Parathyroid adenoma (tissue), 2 donors: ENCODE data around the gene MEOX2.

Experiments
- H2AFZ ChIP-seq: fragments of 300-600 bp; sonication (generic); one replicate; pipeline ENCODE4 v1.7.0; 2017; ENCODE audit warnings: antibody characterized with exemption, mild to moderate bottlenecking
- H3K27ac ChIP-seq: fragments of 300-600 bp; sonication (generic); one replicate; pipeline ENCODE4 v1.7.0; 2017
- H3K27me3 ChIP-seq: fragments of 300-600 bp; sonication (generic); one replicate; pipeline ENCODE4 v1.7.0; 2017; ENCODE audit warnings: low read length; ENCODE audit not compliant: control insufficient read depth, insufficient read depth
- H3K36me3 ChIP-seq: fragments of 300-600 bp; sonication (generic); one replicate; pipeline ENCODE4 v1.7.0; 2017; ENCODE audit warnings: low read length; ENCODE audit not compliant: control insufficient read depth, insufficient read depth
- H3K4me1 ChIP-seq: fragments of 300-600 bp; sonication (generic); one replicate; pipeline ENCODE4 v1.7.0; 2017; ENCODE audit warnings: control low read depth
- H3K4me2 ChIP-seq: fragments of 300-600 bp; sonication (generic); one replicate; pipeline ENCODE4 v1.7.0; 2017; ENCODE audit warnings: low read length
- H3K4me3 ChIP-seq: fragments of 300-600 bp; sonication (generic); one replicate; pipeline ENCODE4 v1.7.0; 2017; ENCODE audit warnings: low read depth, low read length
- H3K79me2 ChIP-seq: fragments of 300-600 bp; sonication (generic); one replicate; pipeline ENCODE4 v1.7.0; 2017; ENCODE audit warnings: control low read depth
- H3K9ac ChIP-seq: fragments of 300-600 bp; sonication (generic); one replicate; pipeline ENCODE4 v1.7.0; 2017; ENCODE audit warnings: mild to moderate bottlenecking
- H3K9me3 ChIP-seq: fragments of 300-600 bp; sonication (generic); one replicate; pipeline ENCODE4 v1.7.0; 2017; ENCODE audit warnings: low read length; ENCODE audit not compliant: control insufficient read depth
- CTCF ChIP-seq: fragments of 300-600 bp; sonication (generic); IDR thresholded peaks from one replicate; pipeline ENCODE4 v1.7.0; 2017; ENCODE audit warnings: antibody characterized with exemption, mild to moderate bottlenecking
- donor health status: primary hyperparathyroidism.

Gene MEOX2

DNA sequence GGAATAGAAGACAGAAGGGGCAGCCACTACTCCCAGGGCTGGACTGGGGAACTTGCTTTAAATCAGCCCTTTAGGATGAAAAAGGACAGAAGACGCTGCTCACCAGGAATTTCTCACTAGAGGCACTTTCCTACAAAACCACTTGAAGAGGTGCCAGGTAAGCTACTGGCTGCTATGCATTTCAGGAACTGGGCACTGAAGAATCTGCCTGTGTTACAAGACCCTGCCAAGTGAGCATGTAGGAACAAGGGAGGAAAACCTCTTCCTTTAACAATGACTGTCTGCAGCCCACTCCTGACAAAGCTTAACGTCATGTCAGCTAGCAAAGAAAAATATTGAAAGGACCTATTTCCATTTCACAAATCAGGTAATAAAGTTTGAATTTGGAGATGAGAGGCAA lies 118.8 kb downstream of the MEOX2 start:
- H3K9me3 ChIP-seq, result no peaks in the 10 kb centered on the region
- no peak overlapping the region for H3K4me2 ChIP-seq
- H3K9ac ChIP-seq, result no peak overlapping the region
- H3K27ac ChIP-seq, result no peak overlapping the region
- no peaks in the 10 kb centered on the region for H3K4me1 ChIP-seq
- no peak overlapping the region for H3K4me3 ChIP-seq
- H3K27me3 ChIP-seq, result no peaks in the 10 kb centered on the region
- H3K79me2 ChIP-seq, result no peaks in the 10 kb centered on the region
- H2AFZ ChIP-seq, result no peak overlapping the region
- no peak for TF ChIP-seq CTCF
- no peaks in the 10 kb centered on the region for H3K36me3 ChIP-seq

GRCh38 chr7:15567036-15567435 lies 119.4 kb downstream of the MEOX2 start:
- no peaks in the 10 kb centered on the region for H3K79me2 ChIP-seq

DNA sequence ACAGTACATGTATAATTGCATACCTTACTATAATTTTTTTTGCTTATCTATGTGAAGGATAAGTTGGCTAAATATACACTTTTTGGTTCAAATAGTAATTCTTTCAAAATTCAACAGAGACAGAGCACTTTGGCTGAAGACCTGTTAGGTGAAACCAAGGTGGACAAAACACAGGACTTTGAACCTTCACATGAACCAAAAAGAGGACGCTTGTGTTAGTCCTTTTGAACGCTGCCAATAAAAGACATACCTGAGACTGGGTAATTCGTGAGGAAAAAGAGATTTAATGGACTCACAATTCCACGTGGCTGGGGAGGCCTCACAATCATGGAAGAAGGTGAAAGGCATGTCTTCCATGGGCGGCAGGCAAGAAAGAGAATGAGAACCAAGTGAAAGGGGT lies 120.0 kb downstream of the MEOX2 start:
- H3K4me2 ChIP-seq, result no peak overlapping the region
- H3K27ac ChIP-seq, result no peak overlapping the region
- no peak for TF ChIP-seq CTCF
- H3K9ac ChIP-seq, result no peak overlapping the region
- no peak overlapping the region for H3K4me3 ChIP-seq
- H3K9me3 ChIP-seq, result no peaks in the 10 kb centered on the region
- no peaks in the 10 kb centered on the region for H3K4me1 ChIP-seq
- no peaks in the 10 kb centered on the region for H3K79me2 ChIP-seq
- H2AFZ ChIP-seq, result no peak overlapping the region
- H3K36me3 ChIP-seq, result no peaks in the 10 kb centered on the region
- no peaks in the 10 kb centered on the region for H3K27me3 ChIP-seq

More at GRCh38 chr7:15567036-15567435, 119.4 kb downstream of the MEOX2 start:
- H3K4me1 ChIP-seq, result no peaks in the 10 kb centered on the region
- no peak overlapping the region for H2AFZ ChIP-seq
- H3K4me3 ChIP-seq, result no peak overlapping the region
- no peak overlapping the region for H3K4me2 ChIP-seq
- TF ChIP-seq CTCF, result no peak
- H3K27me3 ChIP-seq, result no peaks in the 10 kb centered on the region
- no peaks in the 10 kb centered on the region for H3K9me3 ChIP-seq
- no peaks in the 10 kb centered on the region for H3K36me3 ChIP-seq
- H3K9ac ChIP-seq, result no peak overlapping the region
- H3K27ac ChIP-seq, result no peak overlapping the region

GRCh38 chr7:15561835-15562234 lies 124.6 kb downstream of the MEOX2 start, which contains the start of gene AGMO:
Gene AGMO (minus strand): TSS chr7:15562015.
- Histone ChIP-seq H3K4me3 (no peak within 1 kb of the TSS), H3K4me1 (no peaks in the 10 kb centered on the region), H3K9me3 (no peaks in the 10 kb centered on the region), H3K27ac (no peak within 1 kb of the TSS), H3K9ac (no peak within 1 kb of the TSS), H3K79me2 (no peaks in the 10 kb centered on the region), H3K27me3 (no peaks in the 10 kb centered on the region), H2AFZ (no peak within 1 kb of the TSS), H3K36me3 (no peaks in the 10 kb centered on the region), H3K4me2 (no peak within 1 kb of the TSS)
- TF ChIP-seq CTCF, result no peak
